Activated T-cell treated with anti-CD3 and anti-CD28 coated beads, Interleukin-2, amount 50 U/mL, for 72 hours (primary cell): Measurements from ENCODE around the gene NDUFA6. TPM values are rescaled to one million over a fixed set of nuclear protein-coding genes. Genes with fewer than 3 reads are reported as not detected.
"Not testable (repeated sequence)": the region's sequence is repeated elsewhere in the genome, so short reads cannot be mapped to it uniquely, and the experiment has no call there.

Experiments used
- ATAC-seq, 2 donors: fragments of 150-1000 bp; cut with Tn5 transposase; replicated peaks in 1 of 2; 2 replicates each; pipeline ENCODE4 v1.10.0; 2021; ENCODE audit warnings: moderate library complexity in 2 of 2, mild to moderate bottlenecking in 1 of 2
- DNase-seq, 2 donors: peaks; one replicate each; pipeline ENCODE4 v3.0.0; 2021 to 2022; ENCODE audit warnings: mixed read lengths in 1 of 2
- H3K27ac Mint-ChIP-seq: one replicate; pipeline ENCODE4 v1.8.0; 2022; ENCODE audit warnings: mild to moderate bottlenecking, moderate library complexity, mixed read lengths
- H3K27me3 Mint-ChIP-seq: one replicate; pipeline ENCODE4 v1.8.0; 2022; ENCODE audit warnings: low read depth, mixed read lengths
- H3K36me3 Mint-ChIP-seq, 2 donors: one replicate each; pipeline ENCODE4 v1.8.0; 2022; ENCODE audit warnings: mixed read lengths in 2 of 2, mild to moderate bottlenecking in 1 of 2; ENCODE audit not compliant: insufficient read depth in 2 of 2
- H3K4me1 Mint-ChIP-seq: one replicate; pipeline ENCODE4 v1.8.0; 2022; ENCODE audit warnings: low read depth, mixed read lengths
- H3K4me3 Mint-ChIP-seq, 2 donors: one replicate each; pipeline ENCODE4 v1.8.0; 2022; ENCODE audit warnings: mild to moderate bottlenecking in 2 of 2, mixed read lengths in 2 of 2, moderate library complexity in 2 of 2
- H3K9me3 Mint-ChIP-seq, 2 donors: one replicate each; pipeline ENCODE4 v1.8.0; 2022; ENCODE audit warnings: mixed read lengths in 2 of 2
- total RNA-seq, 2 donors: library from RNA; stranded (reverse); gene quantifications; one replicate each; pipeline ENCODE4 v1.2.3, GENCODE V29; 2022

The NDUFA6 gene
- total RNA-seq, result 10 to 100 TPM; 87.8 to 91.7 TPM

GRCh38 chr22:42090596-42091454 lies at the start of gene NDUFA6:
Gene NDUFA6 (minus strand): TSS chr22:42090772. CDS start chr22:42090744, 28 bp downstream.
- DNase-seq (peak; percentile 97 to 99), ATAC-seq (peak; percentile 95)
- Mint-ChIP-seq H3K4me3 (peak within 1 kb of the TSS; percentile 94 to 99), H3K9me3 (no peaks in the 10 kb centered on the region), H3K4me1 (peaks cover 26% of the 10 kb centered on the region), H3K36me3 (peaks cover 12 to 26% of the 10 kb centered on the region in 2 donors), H3K27me3 (no peaks in the 10 kb centered on the region), H3K27ac (peak within 1 kb of the TSS; percentile 98)

GRCh38 chr22:42140153-42140552 lies 49.6 kb upstream of the NDUFA6 start:
- H3K27me3 Mint-ChIP-seq, H3K4me1 Mint-ChIP-seq, ATAC-seq, H3K36me3 Mint-ChIP-seq, H3K4me3 Mint-ChIP-seq, DNase-seq, H3K9me3 Mint-ChIP-seq: not testable (repeated sequence)
- peak overlapping the region; percentile 54 for H3K27ac Mint-ChIP-seq

DNA sequence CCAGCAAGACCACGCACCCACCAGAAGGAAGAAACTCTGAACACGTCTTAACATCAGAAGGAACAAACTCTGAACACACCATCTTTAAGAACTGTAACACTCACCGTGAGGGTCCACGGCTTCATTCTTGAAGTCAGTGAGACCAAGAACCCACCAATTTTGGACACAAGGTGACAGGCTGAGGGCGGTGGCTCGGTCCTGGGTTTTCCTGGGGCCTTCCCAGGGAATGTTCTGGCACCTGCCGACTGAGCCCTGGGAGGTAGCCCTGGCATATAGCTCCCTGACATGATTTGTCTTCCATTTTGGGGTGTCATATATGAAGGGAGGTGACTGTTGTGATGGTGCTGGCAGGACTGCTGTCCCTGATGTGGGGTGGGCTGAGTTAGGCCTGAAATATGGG lies 48.9 kb upstream of the NDUFA6 start:
- not testable (repeated sequence) for H3K36me3 Mint-ChIP-seq, ATAC-seq, DNase-seq, H3K4me3 Mint-ChIP-seq, H3K27me3 Mint-ChIP-seq, H3K27ac Mint-ChIP-seq, H3K9me3 Mint-ChIP-seq, H3K4me1 Mint-ChIP-seq

DNA sequence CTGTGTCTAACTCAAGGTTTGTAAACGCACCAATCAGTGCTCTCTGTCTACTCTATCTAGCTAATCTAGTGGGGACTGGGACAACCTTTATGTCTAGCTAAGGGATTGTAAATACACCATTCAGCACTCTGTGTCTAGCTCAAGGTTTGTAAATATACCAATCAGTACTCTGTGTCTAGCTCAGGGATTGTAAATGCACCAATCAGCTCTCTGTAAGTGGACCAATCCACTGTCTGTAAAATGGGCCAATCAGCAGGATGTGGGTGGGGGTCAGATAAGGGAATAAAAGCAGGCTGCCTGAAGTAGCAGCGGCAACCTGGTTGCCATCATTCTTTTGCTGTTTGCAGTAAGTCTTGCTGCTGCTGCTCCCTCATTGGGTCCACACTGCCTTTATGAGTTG lies 48.4 kb upstream of the NDUFA6 start:
- Mint-ChIP-seq H3K9me3 (no peaks in the 10 kb centered on the region), H3K4me3 (no peak overlapping the region), H3K27me3 (no peaks in the 10 kb centered on the region), H3K27ac (no peak overlapping the region), H3K36me3 (peaks cover 0 to 3% of the 10 kb centered on the region in 2 donors), H3K4me1 (no peaks in the 10 kb centered on the region)
- DNase-seq (no peak), ATAC-seq (no peak)

GRCh38 chr22:42138122-42138770 lies 47.7 kb upstream of the NDUFA6 start:
- H3K36me3 Mint-ChIP-seq, result peaks cover 0 to 3% of the 10 kb centered on the region in 2 donors
- DNase-seq (no peak), ATAC-seq (no peak)
- H3K9me3 Mint-ChIP-seq, result no peaks in the 10 kb centered on the region
- H3K27me3 Mint-ChIP-seq, result no peaks in the 10 kb centered on the region
- no peak overlapping the region for H3K27ac Mint-ChIP-seq
- no peaks in the 10 kb centered on the region for H3K4me1 Mint-ChIP-seq
- H3K4me3 Mint-ChIP-seq, result no peak overlapping the region

- not testable (repeated sequence) for H3K9me3 Mint-ChIP-seq, DNase-seq, H3K4me3 Mint-ChIP-seq, H3K4me1 Mint-ChIP-seq, H3K27ac Mint-ChIP-seq, H3K36me3 Mint-ChIP-seq, H3K27me3 Mint-ChIP-seq
- ATAC-seq, result peak; percentile 71 to 74
Observed at GRCh38 chr22:42135688-42136087, 45.1 kb upstream of the NDUFA6 start.

DNA sequence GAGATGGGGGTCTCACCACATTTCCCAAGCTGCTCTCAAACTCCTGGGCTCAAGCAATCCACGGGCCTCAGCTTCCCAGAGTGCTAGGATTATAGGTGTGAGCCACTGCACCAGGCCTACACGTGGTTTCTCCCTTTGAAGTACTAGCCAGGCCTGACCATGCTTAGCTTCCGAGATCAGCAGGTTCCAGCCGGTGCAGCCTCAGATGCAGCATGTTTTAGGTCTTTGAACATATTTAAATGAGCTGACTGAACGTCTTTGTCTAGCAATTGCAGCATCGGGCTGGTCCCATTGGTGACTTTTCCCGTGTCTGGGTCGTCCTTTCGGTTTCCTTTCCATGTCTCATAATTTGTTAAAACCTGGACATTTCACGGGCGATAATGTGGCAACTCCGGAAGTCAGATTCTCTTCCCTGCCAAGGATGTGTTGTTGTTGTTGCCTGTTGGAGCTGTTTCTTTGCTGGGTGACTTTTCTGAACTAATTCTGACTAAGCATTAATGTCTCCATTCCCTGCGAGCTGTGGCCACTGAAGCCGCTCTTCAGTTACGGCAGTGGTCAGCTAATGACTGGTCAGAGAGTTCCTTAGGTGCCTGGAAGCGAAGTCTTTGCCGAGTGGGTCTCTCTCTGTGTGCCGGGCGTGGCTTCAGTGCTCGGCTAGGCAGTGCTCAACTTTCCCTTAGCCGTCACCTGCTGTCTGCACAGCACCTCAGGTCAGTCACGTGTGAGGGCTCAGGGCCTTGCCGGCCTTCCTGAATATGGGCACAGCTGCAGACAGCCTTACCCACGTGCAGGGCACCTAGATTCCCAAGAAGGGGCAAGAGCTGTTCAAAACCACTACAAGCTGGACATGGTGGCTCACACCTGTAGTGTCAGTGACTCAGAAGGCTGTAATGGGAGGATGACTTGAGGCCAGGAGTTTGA lies 43.8 kb upstream of the NDUFA6 start:
- DNase-seq, result no peak
- ATAC-seq, result no peak
- no peaks in the 10 kb centered on the region for H3K27me3 Mint-ChIP-seq
- no peak overlapping the region for H3K27ac Mint-ChIP-seq
- no peaks in the 10 kb centered on the region for H3K36me3 Mint-ChIP-seq
- no peaks in the 10 kb centered on the region for H3K9me3 Mint-ChIP-seq
- no peaks in the 10 kb centered on the region for H3K4me1 Mint-ChIP-seq
- H3K4me3 Mint-ChIP-seq, result no peak overlapping the region

GRCh38 chr22:42132457-42132856 lies 41.9 kb upstream of the NDUFA6 start:
- DNase-seq (no peak), ATAC-seq (no peak)
- H3K4me1 Mint-ChIP-seq, result no peaks in the 10 kb centered on the region
- no peak overlapping the region for H3K4me3 Mint-ChIP-seq
- H3K27me3 Mint-ChIP-seq, result no peaks in the 10 kb centered on the region
- no peak overlapping the region for H3K27ac Mint-ChIP-seq
- no peaks in the 10 kb centered on the region for H3K36me3 Mint-ChIP-seq
- no peaks in the 10 kb centered on the region for H3K9me3 Mint-ChIP-seq

DNA sequence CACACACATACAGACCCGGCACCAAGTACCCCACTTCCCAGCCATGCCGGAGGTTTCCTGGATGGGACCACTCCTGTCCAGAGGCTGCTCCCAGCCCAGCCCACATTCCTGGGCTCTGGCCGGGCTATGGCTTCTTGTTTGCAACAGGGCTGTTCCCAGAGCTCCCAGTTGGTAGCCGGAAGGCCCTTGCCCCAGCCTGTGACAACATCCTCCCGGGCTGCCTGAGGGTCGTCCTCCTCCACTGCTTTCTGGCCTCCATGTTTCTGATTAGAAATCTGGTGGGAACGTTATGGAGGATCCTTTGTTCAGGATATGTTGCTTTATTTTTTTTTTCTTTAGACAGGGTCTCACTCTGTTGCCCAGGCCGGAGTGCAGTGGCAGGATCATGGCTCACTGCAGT lies 41.0 kb upstream of the NDUFA6 start:
- DNase-seq, result no peak
- no peak for ATAC-seq
- no peaks in the 10 kb centered on the region for H3K4me1 Mint-ChIP-seq
- no peaks in the 10 kb centered on the region for H3K9me3 Mint-ChIP-seq
- no peak overlapping the region for H3K27ac Mint-ChIP-seq
- H3K36me3 Mint-ChIP-seq, result no peaks in the 10 kb centered on the region
- H3K4me3 Mint-ChIP-seq, result no peak overlapping the region
- H3K27me3 Mint-ChIP-seq, result no peaks in the 10 kb centered on the region

DNA sequence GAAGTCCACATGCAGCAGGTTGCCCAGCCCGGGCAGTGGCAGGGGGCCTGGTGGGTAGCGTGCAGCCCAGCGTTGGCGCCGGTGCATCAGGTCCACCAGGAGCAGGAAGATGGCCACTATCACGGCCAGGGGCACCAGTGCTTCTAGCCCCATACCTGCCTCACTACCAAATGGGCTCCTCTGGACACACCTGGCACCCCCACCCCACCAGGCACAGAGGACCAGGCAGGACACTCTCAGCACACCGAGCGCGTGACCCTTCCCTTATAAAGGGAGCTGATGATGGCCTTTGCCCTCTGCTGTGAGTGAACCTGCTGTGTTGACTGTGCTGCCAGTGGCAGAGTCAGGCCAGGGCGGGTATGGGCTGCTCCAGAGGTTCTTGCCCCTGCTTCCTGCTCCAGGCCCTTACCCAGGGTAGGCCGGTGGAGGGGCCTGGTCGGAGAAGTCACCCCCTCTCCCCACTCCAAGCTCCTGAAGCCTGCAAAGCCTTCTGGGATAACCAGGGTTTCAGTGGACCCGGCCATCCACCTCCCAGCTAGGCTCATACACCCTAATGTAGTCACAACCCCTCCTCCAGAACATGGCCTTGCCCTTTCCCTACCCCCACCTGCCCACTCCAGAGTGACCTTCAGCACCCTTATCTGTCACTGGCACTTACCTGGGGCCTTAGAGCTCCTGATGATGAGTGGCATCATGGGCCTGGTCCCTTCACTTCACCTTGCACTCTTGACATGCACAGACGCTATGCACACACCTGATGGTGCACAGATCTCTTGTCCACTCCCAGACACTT lies 40.3 kb upstream of the NDUFA6 start, which contains the start of gene CYP2D6:
Gene CYP2D6, minus strand, starts transcription at position 172 of the 793 bp plus-strand sequence. Its CDS starts 19 bp downstream, at position 153.
- not testable (repeated sequence) for H3K27ac Mint-ChIP-seq, H3K27me3 Mint-ChIP-seq, H3K36me3 Mint-ChIP-seq, DNase-seq, H3K4me3 Mint-ChIP-seq, H3K9me3 Mint-ChIP-seq, H3K4me1 Mint-ChIP-seq
- peak in 1 of 2 donors; percentile 10 for ATAC-seq

DNA sequence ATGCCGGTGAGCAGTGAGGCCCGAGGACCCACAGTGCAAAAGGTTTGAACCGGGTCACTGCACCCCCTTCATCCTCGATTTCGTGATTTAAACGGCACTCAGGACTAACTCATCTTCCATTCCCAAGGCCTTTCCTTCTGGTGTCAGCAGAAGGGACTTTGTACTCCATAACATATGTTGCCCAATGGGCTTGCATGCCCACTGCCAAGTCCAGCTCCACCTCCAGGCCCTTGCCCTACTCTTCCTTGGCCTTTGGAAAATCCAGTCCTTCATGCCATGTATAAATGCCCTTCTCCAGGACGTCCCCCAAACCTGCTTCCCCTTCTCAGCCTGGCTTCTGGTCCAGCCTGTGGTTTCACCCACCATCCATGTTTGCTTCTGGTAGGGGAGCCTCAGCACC lies 39.6 kb upstream of the NDUFA6 start:
- H3K36me3 Mint-ChIP-seq, H3K4me1 Mint-ChIP-seq, H3K27me3 Mint-ChIP-seq, DNase-seq, H3K4me3 Mint-ChIP-seq, H3K9me3 Mint-ChIP-seq, ATAC-seq, H3K27ac Mint-ChIP-seq: not testable (repeated sequence)
